Middle frontal gyrus (tissue), 1 donor: Measurements from ENCODE around the gene CHRNA9.
"Not testable (repeated sequence)": the region's sequence is repeated elsewhere in the genome, so short reads cannot be mapped to it uniquely, and the experiment has no call there.

Source experiments
- DNase-seq: peaks from one replicate; pipeline ENCODE4 v3.0.0-alpha.2; 2015; ENCODE audit warnings: low spot score; ENCODE audit errors: extremely low spot score

CHRNA9 gene, protein sequence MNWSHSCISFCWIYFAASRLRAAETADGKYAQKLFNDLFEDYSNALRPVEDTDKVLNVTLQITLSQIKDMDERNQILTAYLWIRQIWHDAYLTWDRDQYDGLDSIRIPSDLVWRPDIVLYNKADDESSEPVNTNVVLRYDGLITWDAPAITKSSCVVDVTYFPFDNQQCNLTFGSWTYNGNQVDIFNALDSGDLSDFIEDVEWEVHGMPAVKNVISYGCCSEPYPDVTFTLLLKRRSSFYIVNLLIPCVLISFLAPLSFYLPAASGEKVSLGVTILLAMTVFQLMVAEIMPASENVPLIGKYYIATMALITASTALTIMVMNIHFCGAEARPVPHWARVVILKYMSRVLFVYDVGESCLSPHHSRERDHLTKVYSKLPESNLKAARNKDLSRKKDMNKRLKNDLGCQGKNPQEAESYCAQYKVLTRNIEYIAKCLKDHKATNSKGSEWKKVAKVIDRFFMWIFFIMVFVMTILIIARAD

DNA sequence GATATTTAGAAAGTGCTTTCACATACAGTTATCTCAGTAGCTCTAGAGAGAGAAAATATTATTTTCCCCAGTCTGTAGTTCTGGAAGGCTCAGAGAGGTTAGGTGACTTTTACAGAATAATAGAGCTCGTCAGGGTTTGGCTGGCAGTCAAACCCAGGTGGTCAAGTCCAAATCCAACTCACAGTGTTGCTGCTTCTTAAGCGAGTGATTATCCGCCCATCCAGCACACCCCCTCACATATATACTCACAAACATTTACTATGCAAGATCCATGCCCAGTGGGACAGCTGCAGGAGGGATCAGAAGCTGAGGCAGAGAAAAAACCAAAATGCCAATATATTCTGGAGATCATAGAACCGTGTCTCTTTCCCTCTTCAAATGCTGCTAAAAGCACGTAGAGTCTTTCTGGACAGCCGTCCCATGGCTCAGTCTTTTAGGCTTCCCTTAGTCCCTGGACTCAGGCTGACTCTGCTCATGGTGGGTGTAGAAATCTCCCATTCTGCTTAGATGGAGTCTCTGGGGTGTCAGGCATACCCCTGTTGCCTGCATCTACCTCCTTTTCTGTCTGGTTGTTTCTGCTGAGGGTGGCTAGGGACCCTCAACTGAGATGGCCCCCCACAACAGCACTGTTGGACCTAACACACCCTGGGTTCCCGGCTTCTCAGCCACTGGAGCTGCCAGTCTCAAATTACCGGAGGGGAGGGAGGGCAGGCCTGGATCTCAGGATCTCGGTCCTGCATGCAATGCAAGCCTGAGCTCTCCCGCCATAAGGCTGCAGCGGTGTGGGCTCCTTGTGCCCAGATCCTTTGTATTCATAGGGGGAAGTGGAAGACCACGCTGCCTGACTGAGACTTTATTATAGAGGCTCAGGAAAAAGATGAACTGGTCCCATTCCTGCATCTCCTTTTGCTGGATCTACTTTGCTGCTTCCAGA lies at the start of gene CHRNA9:
TSS of gene CHRNA9 (plus strand) at position 743 of the 934 bp plus-strand sequence. CDS start at position 878, 135 bp downstream.
- no peak for DNase-seq

GRCh38 chr4:40285692-40286091 lies 49.4 kb upstream of the CHRNA9 start:
- no peak for DNase-seq

GRCh38 chr4:40288566-40288965 lies 46.6 kb upstream of the CHRNA9 start:
- DNase-seq, result no peak

DNA sequence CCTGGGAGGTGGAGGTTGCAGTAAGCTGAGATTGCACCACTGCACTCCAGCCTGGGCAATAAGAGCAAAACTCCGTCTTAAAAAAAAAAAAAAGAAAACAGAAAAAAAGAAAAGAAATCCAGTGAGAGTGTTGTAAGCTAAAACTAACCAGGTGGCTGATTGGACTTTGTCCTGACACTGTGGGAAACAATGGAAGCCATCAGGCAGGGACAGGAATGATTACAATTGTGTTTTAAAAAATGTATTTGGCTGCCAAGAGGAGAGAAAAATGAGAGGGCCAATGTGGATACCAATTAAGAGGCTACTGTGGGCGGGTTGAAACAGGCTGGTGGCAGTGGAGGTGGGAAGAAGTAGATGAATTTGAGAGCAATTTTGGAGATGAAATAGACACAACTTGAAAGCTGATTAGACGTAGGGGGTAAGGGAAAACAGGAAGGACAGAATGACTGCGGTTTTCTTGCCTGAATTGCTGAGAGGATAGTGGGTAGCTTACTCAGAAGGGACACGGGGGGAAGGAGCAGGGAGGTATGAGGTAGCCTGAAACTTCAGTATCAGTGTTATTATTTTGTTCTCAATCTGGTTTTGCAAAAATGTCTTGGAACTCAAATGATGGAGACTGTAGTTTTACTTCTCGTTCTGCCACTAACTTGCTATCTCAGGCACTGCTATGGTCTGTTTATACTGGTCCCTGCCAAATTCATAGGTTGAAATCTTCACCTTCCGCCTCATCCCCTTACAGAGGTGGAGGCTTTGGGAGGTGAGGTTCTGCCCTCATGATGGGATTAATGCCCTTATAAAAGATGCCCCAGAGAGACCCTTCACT lies 45.6 kb upstream of the CHRNA9 start:
- DNase-seq, result no peak

GRCh38 chr4:40290611-40291186 lies 44.4 kb upstream of the CHRNA9 start:
- DNase-seq, result not testable (repeated sequence)

GRCh38 chr4:40292313-40292759 lies 42.8 kb upstream of the CHRNA9 start:
- no peak for DNase-seq

GRCh38 chr4:40294339-40294738 lies 40.8 kb upstream of the CHRNA9 start:
- no peak for DNase-seq

DNA sequence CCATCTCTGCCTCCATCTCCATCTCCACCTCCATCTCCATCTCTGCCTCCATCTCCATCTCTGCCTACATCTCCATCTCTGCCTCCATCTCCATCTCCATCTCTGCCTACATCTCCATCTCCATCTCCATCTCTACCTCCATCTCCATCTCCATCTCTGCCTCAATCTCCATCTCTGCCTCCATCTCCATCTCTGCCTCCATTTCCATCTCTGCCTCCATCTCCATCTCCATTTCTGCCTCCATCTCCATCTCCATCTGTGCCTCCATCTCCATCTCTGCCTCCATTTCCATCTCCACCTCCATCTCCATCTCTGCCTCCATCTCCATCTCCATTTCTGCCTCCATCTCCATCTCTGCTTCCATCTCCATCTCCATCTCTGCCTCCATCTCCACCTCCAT lies 40.1 kb upstream of the CHRNA9 start:
- DNase-seq, result not testable (repeated sequence)

GRCh38 chr4:40295572-40295971 lies 39.6 kb upstream of the CHRNA9 start:
- DNase-seq, result no peak

DNA sequence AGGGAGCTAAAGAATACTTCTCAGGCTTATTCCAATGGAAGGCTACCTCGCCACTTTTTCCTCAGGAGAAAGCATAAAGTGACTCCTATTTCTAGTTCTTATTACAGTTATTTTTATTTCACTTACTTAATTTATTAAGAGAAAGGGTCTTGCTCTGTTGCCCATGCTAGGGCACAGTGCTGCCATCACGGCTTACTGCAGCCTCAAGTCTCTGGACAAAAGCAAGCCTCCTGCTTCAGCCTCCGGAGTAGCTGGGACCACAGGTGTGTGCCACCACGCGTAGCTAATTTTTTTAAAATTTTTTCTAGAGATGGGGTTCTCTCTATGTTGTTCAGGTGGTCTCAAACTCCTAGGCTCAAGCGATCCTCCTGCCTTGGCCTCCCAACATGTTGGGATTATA lies 36.0 kb upstream of the CHRNA9 start:
- no peak for DNase-seq

- DNase-seq, result no peak
Observed at GRCh38 chr4:40299811-40300292, 35.3 kb upstream of the CHRNA9 start.

- no peak for DNase-seq
Observed at GRCh38 chr4:40300371-40301162, 34.6 kb upstream of the CHRNA9 start.

DNA sequence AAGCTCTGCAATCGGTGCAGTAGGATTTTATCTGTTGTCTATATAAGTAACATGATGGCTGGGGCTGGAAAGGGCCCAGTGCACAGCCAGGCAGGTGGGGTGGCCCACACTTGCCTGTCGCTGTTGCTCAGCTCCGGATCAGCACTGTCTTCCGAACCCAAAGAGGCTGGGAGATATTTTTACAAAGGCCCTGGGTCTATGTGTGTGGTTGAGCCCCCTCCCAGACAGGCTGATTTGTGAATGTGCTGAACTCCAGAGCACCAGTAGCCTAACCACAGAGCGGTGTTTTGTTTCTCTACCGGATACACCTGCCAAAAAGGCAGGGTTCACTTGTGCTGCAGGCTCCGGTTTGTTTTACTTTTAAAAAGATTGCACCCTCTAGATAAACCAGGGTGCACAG lies 33.5 kb upstream of the CHRNA9 start:
- DNase-seq, result no peak

DNA sequence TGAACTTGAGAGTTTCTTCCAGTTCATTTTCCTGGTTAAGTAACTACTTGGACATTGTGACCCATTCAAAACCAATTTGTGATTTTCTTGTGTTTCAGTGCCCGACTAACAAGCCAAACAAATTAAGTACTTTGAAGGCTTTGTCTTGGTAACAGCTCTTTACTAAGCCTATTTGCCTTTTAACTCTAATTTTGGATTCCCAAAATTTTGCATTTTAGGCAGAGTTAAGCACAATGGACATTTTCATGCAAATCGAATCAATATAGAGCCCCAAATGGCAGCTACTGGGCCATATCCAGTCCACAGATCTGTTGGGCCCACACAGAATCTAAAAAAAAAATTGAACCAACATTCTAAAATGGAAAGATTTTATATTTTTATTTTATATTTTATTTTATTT lies 31.4 kb upstream of the CHRNA9 start:
- DNase-seq, result no peak

DNA sequence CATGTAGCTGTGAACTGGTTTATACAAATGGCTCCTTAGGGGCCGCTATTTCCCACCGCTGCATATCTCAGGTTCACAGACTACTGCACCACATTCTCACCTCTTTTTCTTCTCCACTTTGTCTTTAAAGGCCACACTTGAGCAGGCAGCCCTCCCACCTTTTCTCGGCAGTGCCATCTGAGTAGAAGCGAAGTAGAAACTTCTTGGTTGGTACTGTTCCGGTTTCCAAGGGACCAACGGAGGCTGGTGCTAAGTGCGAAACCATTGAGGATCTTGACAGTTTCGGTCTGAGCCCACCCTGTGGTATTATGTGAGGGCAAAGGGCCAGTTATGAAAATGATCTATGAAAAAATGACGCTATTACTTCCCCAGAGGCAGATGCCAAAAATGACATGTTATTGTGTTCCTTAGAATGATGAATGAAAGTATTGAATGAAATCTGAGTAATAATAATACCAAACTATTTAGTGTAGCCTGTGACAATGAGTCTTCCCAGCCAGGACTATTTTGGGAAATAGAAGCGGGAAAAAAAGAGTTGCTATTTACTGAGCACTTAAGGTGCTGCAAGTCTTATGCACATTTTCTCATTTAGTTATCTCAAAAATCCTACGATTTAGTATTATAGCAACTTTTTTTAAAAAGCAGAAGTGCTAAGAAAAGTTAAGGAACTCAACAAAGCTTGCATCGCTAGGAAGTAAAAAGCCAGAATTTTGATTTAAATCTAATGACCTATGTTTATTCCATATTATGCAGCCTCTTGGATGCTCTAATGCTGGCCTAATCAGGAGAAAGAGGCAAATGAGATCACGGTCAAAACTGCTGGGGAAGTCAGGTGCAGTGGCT lies 29.6 kb upstream of the CHRNA9 start:
- DNase-seq, result no peak

- no peak for DNase-seq
Observed at GRCh38 chr4:40306226-40306625, 28.9 kb upstream of the CHRNA9 start.

DNA sequence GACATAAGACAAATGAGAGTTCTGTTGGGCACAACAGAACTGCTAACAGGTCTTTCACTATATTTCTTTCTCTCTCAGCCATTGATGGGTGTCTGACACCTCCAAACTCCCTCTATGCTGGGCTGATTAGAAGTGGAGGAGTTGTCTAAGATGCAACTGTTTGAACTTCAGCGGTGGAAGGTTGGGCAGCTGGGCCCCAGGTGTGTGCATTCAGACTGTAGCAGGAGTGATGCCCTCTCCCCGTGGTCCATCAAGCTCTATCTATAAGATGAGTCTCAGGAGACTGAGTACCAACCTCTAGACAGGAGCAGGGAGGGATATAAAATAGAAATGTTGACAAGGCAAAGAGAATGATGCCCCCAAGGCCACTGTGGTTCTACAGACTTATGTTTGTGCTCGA lies 28.2 kb upstream of the CHRNA9 start:
- DNase-seq, result no peak

DNA sequence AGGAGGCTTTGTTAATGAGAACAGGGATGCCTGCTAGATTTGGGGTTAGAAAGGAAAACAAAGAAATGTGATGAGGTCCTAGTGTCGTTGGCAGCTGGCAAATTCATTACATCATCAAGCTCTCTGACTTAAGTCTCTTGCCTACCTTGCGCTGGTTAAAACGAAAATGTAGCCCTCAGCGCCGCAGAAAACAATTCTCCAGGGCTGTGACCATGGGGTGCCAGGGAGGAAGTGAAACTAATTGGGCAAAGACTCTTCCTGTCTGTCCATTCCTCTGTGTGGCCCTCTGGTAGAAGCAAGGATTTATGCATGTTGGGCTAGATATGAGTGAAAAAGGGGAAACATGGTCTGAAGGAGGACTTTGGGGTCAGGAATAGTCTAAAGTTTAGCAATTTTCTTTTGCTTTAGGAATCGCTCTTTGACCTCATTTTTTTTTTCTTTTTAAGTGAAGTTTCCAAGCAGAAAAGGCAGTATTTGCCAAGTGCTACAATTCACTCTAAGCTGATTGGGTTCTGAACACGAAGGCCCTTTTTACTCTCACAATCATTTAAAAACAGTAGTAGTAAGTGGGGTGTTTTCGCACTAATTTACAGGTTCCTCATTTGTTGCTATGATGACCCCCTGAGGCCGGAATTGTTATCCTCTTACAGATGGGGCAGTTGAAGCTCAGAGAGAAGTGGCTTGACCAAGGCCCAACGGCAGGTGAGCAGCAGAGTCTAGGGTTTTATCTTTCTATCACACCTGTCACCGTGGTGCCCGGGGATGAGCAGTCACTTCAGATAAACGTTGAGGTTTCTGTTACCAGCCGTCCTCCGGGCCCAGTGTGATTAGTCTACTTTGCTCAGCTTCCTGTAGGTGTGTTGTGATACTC lies 27.3 kb upstream of the CHRNA9 start:
- DNase-seq, result no peak
